Loucy (cell line): Measurements from ENCODE around the gene SH3TC2.

ENCODE experiments used
- CTCF ChIP-seq: fragments of 200-600 bp; sonication (generic); conservative IDR thresholded peaks from 2 replicates; pipeline ENCODE4 v1.5.1; 2014; ENCODE audit warnings: mild to moderate bottlenecking, antibody characterized with exemption, low read length
- EZH2phosphoT487 ChIP-seq: fragments of 200-600 bp; IDR thresholded peaks from 2 replicates; pipeline ENCODE4 v1.6.1; 2018; ENCODE audit warnings: antibody characterized with exemption, mild to moderate bottlenecking, moderate library complexity, borderline replicate concordance

- TF ChIP-seq CTCF = no peak
- no peak for TF ChIP-seq EZH2phosphoT487
Measured at GRCh38 chr5:149002761-149003689, 59.8 kb downstream of the SH3TC2 start.
